Stimulated activated CD4-positive, alpha-beta T cell treated with anti-CD3 and anti-CD28 coated beads, Interleukin-4, amount 100 ng/mL, for 48 hours (primary cell): ENCODE data around the gene GRM5.

ENCODE experiments used
- DNase-seq, 2 donors: peaks; one replicate each; pipeline ENCODE4 v3.0.0-alpha.2; 2020; ENCODE audit warnings: low read depth in 2 of 2

The GRM5 gene

DNA sequence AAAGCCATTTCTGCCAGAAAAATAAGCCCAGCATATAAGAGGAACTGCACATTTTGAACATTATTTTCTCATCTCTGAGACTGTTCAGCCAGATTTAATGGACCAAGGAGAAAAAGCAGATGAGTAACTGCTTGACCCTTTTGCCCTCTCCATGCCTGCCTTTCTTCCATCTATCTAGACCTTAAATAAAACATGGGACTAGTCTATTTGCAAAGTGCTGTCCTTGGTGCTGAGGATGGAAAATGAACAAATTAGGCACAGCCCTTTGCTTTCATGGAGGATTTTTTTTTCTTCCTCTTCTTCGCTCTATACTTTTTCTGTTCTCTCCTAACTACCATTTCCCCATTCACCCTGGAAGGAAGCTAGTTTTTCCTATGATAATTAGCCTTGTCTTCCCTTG is 361.3 kb downstream of the GRM5 start:
- DNase-seq, result no peak

DNA sequence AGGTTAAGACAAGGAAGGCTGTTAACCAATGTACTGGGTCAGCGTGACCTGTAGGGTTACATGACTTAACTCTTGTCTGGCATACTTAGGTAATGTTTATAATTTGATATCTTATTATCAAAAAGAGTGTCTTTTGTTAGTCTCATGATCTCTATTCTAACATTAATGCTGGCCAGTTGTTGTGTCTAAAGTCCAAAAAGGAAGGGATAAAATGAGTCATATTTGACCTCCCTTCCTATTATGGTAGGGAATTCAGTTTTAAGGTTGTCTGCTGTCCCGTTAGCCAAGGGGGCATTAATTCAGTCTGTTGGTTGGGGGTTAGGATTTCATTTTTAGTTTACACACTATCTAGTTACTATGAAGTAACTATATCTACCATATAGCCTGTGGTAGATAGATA is 364.0 kb downstream of the GRM5 start:
- no peak for DNase-seq

DNA sequence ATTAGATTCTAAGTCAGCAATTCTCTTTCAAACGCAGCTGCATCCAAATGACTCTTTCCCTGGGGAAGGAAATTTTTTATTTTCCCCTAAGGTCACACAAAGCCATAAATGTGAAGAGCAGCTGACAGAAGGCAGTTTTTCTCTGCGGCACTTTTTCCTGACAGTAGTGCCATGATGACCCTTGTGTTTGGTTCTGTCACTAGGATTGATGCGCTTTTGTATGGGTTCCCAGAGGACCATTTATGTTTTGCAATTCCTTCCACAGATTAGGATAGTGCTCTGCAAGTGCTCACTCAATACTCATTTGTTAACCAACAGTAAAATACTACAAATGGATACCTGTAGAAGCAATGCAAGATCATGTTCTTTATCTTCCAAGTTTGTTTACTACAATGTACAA is 368.6 kb downstream of the GRM5 start:
- no peak for DNase-seq

DNA sequence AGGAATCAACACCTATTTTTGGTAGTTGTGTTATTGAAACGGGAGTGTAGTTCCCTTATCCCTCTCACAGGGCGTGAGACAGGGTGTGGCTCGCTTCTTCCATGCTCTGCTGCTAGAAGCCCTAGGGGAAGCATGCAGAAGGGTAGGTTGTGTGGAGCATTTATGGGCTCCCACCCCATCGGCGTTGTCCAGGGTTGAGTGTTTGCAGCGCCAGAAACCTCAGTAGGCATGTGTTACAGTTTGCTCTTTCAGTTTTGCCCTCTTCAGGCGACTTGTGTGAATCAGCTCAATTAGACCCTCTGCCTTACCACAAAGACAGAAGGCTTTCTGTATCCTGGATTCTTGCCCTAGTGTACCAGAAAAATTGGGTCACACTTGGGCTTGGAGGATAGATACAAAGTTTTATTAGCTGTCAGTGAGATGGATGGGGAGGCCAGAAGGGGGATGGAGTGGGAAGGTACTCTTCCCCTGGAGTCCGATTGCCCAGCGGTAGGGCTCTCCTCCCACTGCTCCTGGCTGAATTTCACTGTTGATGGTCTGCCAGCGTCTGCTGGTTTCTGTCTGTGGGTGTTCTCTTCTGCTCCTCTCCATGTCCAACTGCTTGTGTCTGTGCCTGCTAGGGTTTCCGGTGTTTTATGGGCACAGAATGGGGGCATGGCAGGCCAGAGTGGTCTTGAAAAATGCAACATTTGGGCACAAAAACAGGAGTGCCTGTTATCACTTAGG is 369.9 kb downstream of the GRM5 start:
- no peak for DNase-seq

DNA sequence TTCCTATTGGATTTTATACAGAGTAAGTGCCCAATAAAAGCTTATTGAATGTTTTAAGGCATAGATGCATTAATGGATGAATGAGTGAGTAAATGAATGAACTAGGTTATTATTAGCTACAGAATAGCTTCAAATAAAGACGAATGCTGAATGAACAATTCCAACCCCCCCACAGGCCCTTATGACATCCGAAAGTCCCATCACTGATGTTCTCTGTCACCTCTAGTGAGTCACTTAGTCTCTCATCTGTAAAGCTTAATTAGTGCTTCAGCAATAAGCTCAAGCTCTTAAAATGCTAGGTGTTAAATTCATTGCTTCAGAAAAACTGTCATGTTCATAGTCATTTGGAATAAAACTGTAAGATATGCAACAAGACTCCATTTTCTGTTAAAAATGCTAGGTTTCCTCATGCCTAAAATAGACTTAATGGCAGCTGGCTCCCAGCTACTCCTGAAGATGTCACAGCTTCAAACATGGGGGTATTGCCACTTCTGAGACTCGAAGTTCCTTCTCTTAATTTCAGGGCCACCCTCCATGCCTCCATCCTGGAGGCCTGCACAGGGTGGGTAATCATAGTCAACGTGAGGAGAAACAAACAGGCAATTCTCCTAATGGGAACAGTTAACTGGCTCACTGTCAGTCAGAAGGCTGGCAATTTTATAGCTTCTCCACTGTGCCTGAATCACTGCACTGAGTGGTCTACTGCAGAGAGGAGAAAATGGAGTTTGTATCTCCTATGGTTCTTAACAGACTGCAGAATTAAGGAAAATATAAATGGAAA is 373.3 kb downstream of the GRM5 start:
- DNase-seq, result no peak

DNA sequence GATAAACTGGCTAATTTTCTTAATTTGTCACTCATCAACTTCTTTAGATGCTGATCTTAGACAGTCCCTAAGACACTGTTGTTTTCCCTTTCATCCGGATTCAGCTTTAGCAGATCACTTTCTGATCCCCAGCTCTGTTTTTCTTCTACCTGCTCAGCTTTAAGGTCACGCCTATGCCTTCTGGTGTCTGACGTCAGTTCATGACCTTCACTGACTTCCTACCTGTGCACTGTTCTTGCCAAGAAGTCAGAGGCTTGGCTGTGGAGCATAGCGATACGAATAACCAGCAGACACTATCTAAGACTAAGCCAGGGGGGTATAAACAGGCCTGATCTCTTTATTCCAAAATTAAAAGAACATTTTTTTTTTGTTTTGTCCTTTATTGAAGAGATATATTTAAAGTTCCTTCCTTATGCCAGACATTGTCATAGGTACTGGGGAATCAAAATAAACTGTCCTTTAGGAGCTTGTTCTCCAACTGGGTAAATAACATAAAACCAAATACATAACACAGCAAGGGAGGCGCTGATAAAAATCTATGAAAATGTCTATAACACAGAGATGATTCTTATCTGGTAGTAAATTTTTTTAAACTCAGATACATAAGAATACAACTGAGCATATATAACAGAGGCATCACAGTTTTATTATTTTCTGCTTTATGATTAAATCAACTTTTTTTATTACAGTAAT is 376.1 kb downstream of the GRM5 start:
- DNase-seq, result no peak

DNA sequence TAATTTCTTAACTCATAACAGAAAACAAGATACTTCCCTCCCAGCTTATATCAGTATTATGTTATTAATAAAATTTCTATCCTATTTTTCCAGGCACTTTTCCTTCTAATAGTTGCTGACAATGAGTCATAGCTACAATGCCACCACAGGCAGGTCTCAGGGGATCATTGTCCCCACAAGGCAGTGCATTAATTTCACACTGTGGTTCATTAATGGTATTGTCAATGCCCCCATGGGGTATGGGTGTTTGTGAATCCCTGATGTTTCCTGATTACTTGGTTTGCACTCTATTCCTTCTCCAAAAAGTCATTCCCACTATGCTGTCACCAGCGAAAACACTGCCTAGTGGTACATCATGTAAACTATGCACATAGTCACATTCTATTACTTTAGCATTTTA is 382.8 kb downstream of the GRM5 start:
- DNase-seq, result no peak

DNA sequence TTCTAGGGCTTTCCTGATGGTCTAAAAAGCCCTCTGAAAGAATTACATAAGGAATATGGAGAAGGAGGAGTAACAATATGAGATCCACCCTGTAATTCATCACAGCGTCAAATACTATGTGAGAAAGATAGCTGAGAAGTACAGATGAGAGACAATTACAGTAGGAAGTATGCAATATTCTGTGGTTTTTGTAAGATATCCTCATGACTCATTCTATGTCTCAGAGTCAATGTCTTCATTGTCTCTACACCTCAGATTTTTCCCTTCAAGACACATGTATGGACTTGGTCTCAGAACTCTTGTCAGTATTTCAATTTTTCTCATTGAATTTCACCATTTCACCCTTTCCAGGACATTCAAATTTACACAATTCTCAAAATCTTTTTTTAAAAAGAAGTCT is 385.0 kb downstream of the GRM5 start:
- DNase-seq, result no peak

DNA sequence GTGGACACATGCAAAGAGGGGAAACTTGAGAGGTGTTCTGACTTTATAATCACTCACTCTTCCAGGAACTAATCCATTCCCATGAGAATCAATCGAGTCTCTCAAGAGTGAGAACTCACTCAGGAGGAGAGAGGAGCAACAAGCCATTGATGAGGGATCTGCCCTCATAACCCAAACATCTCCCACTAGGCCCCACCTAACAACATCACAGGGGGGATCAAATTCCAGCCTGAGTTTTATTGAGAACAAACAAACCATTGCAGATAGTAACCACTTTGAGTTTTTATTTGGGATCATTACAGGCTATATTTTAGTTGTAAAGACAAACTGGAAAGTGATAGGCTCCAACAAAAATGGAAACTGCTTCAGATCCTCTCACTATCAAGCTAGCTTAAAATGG is 399.4 kb downstream of the GRM5 start:
- DNase-seq, result no peak

DNA sequence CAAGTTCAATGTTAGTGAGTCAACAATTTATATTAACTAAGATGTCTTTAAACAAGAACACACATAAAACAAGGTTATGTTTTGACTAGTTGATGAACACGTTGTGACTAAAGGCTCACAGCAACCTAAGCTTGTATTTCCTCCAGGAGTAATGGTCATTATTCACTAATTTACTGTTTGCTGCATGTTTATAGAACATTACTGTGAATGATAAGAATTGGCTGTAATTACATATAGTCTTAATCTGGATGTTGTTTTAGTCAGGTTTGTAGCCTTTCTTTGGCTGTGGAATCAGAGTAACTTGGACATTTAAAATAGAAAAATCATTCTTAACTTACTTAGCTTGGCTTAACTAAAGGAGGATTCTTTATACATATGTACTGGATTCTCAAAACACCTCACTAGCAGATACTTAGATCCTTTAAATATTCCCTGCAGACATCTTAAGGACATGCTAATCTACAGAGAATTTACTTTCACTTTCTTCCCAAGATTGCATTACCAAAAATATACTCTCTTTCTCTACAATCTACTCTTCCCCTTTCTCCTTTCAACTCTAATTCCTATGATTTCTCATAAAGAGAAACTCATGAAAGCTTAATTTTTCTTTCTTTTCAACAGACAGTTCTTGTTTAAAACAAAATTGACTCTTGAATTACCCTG is 408.6 kb downstream of the GRM5 start:
- no peak for DNase-seq

DNA sequence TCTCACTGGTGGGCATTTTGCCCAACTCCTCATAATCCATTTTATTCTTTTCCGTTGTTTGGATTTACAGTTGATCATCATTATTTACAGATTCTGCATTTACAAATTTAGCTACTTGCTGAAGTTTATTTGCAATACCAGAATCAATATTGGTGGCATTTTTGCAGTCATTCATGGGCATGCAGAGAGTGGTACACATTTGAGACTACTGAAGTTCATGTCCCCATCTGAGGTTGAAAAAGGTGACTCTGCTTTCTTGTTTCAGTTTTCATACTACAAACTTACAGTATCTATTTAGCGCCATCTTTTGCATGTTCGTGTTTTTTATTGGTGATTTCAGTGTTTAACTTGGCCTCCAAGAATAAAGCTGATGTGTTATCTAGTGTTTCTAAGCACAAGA is 409.5 kb downstream of the GRM5 start:
- no peak for DNase-seq

DNA sequence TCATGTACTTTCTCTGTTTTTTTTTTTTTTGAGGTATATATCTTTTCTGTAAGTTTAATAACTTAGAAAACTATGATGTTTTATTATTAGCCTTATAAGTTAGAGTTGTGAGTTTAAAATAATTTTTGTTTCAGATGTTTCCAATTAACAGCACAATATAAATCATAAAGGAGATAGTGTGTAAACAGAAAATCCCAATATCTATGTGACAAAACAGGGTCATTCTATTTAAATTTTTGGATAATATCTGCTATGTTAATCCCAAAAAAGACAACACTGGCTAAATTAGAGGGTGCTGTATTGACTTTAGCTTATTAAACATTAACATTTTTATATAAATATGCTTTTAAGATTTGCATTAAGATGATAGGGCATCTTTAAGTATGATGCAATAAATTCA is 410.1 kb downstream of the GRM5 start:
- DNase-seq, result no peak

DNA sequence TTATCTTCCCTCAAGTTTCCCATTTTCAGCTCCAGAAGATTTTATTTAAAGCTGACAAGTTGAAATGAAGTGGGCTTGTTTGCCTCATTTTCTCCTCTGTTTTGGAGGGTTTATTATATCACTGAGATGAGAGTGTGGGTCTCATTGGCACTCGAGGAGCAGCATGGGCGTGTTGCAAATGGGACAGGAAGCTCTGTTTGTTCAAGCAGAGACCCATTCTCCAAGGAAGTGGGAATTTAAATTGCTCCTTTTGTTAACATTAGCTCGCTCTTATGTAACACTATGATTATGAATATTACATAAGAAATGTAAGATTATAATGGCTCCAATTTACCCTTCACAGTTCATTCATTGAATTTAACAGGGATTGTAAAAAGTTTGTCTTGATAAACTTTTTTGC is 410.6 kb downstream of the GRM5 start:
- no peak for DNase-seq

DNA sequence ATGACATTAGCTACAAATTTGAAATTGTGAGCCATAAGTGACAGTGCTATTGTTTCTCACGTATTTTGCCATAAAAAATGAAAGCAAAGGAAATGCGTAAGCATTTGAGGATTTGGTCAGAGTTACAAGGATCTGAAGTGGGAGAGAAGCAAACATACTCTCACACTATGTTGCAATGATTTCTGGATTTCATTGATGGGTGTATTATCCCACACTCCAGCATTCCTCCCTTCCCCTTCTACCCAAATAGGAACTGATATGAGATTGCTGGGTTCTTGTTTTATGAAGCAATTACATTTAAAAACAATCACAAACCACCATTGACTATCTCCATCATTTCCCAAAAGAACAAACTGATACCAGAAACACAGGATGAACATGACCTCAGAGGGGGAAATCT is 414.2 kb downstream of the GRM5 start:
- DNase-seq, result no peak

DNA sequence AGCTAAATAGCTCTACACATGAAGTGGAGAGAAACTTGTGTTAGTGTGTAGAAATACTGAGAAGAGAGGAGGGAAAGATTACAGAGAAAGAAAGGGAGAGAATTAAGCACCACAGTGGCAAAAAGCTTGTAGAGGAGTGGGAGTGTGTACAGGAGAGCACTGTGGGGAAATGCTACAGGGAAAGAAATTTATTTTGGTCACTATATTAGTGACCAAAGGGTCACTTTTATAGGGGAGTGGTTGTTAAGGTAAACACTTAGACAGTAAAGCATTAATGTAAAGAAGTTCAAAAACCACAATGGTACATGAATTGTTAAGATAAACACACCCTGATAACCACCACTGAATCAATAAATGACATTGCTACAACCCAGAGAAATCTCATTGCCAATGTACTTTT is 421.1 kb downstream of the GRM5 start:
- DNase-seq, result no peak

DNA sequence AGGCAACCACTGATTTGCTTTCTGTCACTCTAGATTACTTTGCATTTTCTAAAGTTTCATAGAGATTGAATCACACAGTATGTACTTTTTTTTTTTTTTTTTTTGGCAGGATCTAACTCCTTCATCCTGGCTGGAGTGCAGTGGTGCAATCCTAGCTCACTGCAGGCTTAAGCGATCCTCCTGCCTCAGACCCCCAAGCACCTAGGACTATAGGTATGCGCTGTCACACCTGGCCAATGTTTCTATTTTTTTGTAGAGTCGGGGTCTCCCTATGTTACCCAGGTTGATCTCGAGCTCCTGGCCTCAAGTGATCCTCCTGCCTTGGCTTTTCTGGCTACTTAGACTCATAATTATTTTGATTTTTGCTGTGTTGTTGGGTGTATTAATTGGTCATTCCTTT is 433.6 kb downstream of the GRM5 start:
- DNase-seq, result no peak

DNA sequence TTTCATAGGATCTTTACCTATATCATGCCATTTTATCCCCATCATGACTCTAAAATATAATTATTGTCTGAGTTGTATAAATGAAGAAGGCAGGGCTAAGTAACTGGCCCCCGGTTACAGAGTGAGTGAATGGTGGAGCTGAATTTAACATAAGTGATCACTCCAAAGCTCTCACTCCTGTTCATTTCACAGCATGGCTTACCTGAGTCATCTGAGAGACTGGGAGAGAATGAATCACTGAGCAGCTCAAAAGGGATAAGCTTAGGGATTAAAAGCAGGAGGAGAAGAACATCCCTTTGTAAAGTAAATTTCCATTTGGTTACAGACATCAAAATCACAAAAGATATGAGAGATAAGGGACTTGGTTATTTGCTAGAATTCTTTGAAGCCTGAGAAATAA is 434.3 kb downstream of the GRM5 start:
- DNase-seq, result no peak

DNA sequence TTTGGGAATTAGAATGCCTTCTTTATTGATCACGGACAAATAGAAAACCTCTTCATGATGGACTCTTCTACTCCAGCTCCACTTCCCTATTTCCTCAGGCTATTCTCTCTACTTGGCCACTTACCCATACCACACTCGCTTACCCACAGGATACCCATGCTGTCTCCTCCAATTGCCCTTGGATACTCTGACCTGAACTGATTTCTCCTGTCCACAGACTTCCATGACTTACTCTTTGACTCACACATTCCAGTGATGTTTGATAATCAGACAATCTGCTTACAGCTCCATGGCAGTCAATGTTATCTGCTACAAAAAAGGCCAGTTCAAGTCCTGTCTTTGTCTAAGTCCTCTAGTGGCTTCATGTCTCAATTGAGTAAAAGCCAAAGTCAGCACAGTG is 436.3 kb downstream of the GRM5 start:
- no peak for DNase-seq

DNA sequence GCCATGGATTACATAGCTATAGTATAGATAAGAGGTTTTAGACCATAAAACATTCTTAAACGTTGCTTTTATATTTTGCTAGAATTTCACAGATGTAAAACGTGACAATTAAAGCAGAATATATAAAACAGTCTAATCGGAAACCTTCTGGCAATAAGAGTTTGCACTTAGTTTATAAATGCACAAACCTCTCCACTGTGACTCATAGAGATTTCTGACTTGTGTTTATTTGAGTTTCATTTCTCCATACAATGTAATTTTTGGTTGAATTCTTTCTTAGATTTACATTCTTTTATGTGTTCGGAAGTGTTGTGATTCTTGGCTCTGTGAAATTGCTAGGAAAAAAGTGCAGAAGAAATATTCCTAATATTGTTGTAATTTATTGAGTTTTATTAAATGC is 439.6 kb downstream of the GRM5 start:
- DNase-seq, result no peak

DNA sequence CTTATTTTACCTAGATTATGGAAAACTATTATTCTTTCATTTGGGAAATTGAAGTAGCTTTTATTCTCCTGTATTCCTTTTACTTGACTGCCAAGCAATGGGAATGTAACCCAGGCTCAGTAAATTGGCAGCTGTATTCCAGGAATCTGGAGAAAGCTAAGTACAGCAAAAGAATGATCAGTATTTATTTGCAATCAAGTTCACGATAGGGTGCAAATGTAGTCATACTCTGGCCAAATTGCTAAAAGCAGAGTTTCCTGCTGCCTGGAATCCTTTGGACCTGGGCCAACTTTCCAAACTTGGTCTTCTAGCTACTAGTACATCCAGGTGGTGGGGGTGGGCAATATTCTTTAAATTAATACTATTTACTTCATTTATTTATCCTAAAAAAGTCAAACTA is 442.3 kb downstream of the GRM5 start:
- no peak for DNase-seq

DNA sequence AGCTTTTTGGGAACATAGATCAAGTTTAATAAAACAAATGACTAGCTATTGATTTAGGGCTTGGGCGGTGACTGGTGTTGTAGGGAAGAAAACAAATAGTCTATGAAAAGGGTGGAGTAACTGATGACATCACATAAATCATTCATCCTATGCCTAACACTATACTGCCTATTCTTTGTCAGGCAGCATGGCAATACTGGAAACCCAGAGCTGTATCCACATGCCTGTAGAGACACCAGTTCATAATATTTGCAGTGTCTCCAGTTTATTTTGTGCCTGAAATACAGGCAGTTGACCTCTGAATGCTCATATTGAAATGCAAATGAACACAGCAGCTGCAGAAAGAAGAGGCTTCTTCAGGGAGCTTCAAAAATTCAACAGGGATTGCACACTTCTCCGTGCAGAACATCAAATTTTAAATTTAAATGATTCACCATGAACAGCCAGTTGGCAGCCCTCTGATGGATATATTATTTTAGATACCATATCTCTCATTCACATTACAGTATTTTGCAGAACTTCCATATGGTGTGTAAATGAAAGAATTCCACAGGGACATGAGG is 445.1 kb downstream of the GRM5 start:
- no peak for DNase-seq
